Kidney (tissue), 14 donors: ENCODE results near the gene ALS2CL. TPM values are rescaled to one million over a fixed set of nuclear protein-coding genes. Genes with fewer than 3 reads are reported as not detected.

ENCODE experiments used
- DNase-seq, 5 donors: peaks; one replicate each; pipeline ENCODE4 v3.0.0-alpha.2; 2013 to 2020
- FAIRE-seq: peaks from 2 replicates; lab custom pipeline; 2012; peaks lifted over from hg19 to GRCh38; lab: Jason Lieb, UNC
- H3K27ac ChIP-seq, 2 donors: one replicate each; pipeline ENCODE4 v1.7.0; 2013; ENCODE audit warnings: low read depth in 2 of 2, low read length in 2 of 2, inconsistent platforms in 1 of 2
- H3K27me3 ChIP-seq: one replicate; pipeline ENCODE4 v1.7.1; 2013; ENCODE audit warnings: low read length, inconsistent platforms; ENCODE audit not compliant: control insufficient read depth, insufficient read depth
- H3K36me3 ChIP-seq, 3 donors: one replicate each; pipeline versions ENCODE4 v1.7.0 to v1.7.1; 2013; ENCODE audit warnings: low read length in 3 of 3, control low read depth in 1 of 3, inconsistent platforms in 1 of 3; ENCODE audit not compliant: insufficient read depth in 3 of 3, control insufficient read depth in 2 of 3
- H3K4me1 ChIP-seq, 3 donors: one replicate each; pipeline versions ENCODE4 v1.7.0 to v1.7.1; 2013; ENCODE audit warnings: low read length in 3 of 3, inconsistent platforms in 1 of 3, low read depth in 1 of 3; ENCODE audit not compliant: control insufficient read depth in 2 of 3, insufficient read depth in 2 of 3
- H3K4me3 ChIP-seq, 3 donors: one replicate each; pipeline versions ENCODE4 v1.7.0 to v1.8.1; 2013; ENCODE audit warnings: low read length in 3 of 3, control low read depth in 1 of 3, inconsistent platforms in 1 of 3
- H3K9ac ChIP-seq, 3 donors: one replicate each; pipeline versions ENCODE4 v1.7.0 to v1.7.1; 2013; ENCODE audit warnings: low read length in 3 of 3, control low read depth in 1 of 3, inconsistent platforms in 1 of 3
- H3K9me3 ChIP-seq, 3 donors: one replicate each; pipeline versions ENCODE4 v1.7.0 to v1.7.1; 2013; ENCODE audit warnings: low read length in 3 of 3, control low read depth in 1 of 3, inconsistent platforms in 1 of 3; ENCODE audit not compliant: control insufficient read depth in 2 of 3, insufficient read depth in 1 of 3
- intact Hi-C: fragments of 100-400 bp; cut with DNase I; formaldehyde crosslinking; loops from one replicate; pipeline ENCODE4 v1.11.1; 2022
- polyA plus RNA-seq: library from polyadenylated mRNA; stranded (reverse); fragments of 350-450 nt; fragmentation: Illumina TruSeq; extraction: RNeasy Lipid Tissue Mini Kit (QIAGEN cat#74804); gene quantifications from one replicate; pipeline ENCODE4 v1.2.3, GENCODE V29; 2014; ENCODE audit warnings: low read depth, low replicate concordance; ENCODE audit not compliant: insufficient read depth
- total RNA-seq: library from RNA; stranded (reverse); fragmentation: NEBNext Ultra II Directional; extraction: Animal tissue kit (Norgen Biotek cat#: 25700); gene quantifications from one replicate; pipeline ENCODE4 v1.2.1, GENCODE V29; 2021
- TF ChIP-seq, protein P1 (sequence below): IDR thresholded peaks from 3 replicates; pipeline ENCODE4 v1.5.1; 2012; ENCODE audit warnings: mild to moderate bottlenecking, moderate library complexity, borderline replicate concordance; ENCODE audit not compliant: insufficient read depth; ENCODE audit errors: extremely low read depth
- donor health status: control.
- donor health status: control.
- donor health status: control.
- donor health status: control.
- donor health status: control.
- donor health status: DM: yes; HTN: yes; CAD: no.
- donor health status: Normal renal cell carcinoma (clear cell type).

Gene ALS2CL
- total and polyA plus RNA-seq, 2 donors from 2014 or later = 43.0 to 78.9 TPM

DNA sequence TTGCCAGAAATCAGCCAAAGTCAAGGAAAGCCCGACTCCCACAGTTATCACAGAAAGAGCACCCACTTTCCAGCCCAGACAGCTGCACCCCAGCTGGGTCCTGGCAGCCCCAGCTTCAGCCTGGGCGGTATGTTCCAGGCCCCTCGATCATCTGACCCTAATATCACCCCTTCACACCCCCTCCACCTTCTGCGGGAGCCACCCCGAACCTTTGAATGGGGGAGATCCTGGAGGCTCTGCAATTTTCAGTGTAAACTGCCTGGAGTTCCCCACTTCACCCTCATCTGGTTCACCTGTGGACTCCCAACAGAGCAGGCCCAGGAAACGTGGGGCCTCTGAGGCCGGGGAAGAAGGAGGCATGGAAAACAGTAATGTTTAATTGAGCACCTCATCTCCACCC lies 18.3 kb upstream of the ALS2CL start:
- no peak overlapping the region for H3K9ac ChIP-seq
- no peaks in the 10 kb centered on the region for H3K36me3 ChIP-seq
- FAIRE-seq (no peak), DNase-seq (peak in 1 of 5 donors; percentile 13)
- TF ChIP-seq, protein P1, sequence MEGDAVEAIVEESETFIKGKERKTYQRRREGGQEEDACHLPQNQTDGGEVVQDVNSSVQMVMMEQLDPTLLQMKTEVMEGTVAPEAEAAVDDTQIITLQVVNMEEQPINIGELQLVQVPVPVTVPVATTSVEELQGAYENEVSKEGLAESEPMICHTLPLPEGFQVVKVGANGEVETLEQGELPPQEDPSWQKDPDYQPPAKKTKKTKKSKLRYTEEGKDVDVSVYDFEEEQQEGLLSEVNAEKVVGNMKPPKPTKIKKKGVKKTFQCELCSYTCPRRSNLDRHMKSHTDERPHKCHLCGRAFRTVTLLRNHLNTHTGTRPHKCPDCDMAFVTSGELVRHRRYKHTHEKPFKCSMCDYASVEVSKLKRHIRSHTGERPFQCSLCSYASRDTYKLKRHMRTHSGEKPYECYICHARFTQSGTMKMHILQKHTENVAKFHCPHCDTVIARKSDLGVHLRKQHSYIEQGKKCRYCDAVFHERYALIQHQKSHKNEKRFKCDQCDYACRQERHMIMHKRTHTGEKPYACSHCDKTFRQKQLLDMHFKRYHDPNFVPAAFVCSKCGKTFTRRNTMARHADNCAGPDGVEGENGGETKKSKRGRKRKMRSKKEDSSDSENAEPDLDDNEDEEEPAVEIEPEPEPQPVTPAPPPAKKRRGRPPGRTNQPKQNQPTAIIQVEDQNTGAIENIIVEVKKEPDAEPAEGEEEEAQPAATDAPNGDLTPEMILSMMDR = no peak
- no peaks in the 10 kb centered on the region for H3K9me3 ChIP-seq
- no peaks in the 10 kb centered on the region for H3K4me1 ChIP-seq
- no peak overlapping the region for H3K4me3 ChIP-seq
- no peaks in the 10 kb centered on the region for H3K27me3 ChIP-seq
- intact Hi-C loops = no loop called here
- H3K27ac ChIP-seq = no peak overlapping the region

DNA sequence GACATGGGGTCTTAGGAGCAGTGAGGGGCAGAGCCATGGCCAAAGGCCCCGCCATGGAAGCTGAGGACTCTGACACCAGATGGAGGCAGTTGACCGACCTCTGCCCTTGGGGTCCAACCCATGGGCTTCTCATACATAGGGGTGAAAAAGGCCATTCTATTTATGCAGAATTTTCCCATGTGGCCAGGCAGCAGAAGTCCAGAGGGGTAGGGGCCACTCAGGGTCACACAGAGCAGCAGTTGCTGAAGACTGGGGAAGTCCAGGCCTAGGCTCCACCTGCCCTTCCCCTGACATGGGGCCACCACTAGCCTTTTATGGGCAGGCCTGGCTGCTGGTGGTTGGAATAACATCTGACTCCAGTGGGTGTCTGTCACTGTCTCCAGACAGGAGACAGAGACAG lies 17.8 kb upstream of the ALS2CL start:
- intact Hi-C loops = no loop called here
- Histone ChIP-seq H3K9ac (no peak overlapping the region), H3K4me3 (no peak overlapping the region), H3K27ac (no peak overlapping the region), H3K4me1 (no peaks in the 10 kb centered on the region), H3K36me3 (no peaks in the 10 kb centered on the region), H3K9me3 (no peaks in the 10 kb centered on the region), H3K27me3 (no peaks in the 10 kb centered on the region)
- TF ChIP-seq, protein P1 = no peak
- DNase-seq (peak in 1 of 5 donors; percentile 29), FAIRE-seq (no peak)

DNA sequence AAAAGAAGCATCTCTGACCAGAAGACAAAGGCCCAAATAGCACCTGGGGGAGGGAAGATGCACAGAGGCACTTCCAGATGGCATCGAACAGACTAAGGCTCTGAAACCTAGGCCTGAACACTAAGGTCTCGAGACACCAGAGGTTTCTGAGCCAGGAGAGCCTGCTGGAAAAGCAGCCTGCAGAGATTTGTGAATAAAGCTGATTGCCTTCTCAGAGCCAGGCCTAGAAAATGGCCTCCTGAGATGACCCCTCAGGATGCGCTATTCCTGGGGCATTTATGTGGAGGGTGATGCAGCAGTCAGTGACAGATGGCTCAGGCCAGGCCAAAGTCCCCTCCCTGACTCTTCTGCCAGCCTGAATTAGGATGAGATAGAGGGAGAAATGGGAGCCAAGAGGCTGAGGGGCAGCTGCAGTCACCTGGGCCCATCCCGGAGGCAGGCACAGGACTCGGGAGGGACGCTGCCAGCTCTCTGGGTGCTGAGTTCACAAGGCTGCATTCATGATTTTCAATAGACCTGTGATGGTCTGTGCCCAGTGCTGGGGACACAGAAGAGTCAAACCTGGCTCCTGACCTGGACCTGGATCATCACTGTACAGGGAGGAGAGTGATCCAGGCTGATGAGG lies 17.3 kb upstream of the ALS2CL start:
- no peaks in the 10 kb centered on the region for H3K36me3 ChIP-seq
- DNase-seq = no peak
- H3K4me3 ChIP-seq = no peak overlapping the region
- no peaks in the 10 kb centered on the region for H3K9me3 ChIP-seq
- H3K4me1 ChIP-seq = no peaks in the 10 kb centered on the region
- no peak for FAIRE-seq
- no peak overlapping the region for H3K27ac ChIP-seq
- H3K9ac ChIP-seq = no peak overlapping the region
- TF ChIP-seq, protein P1 = no peak
- no peaks in the 10 kb centered on the region for H3K27me3 ChIP-seq
- intact Hi-C loops = no loop called here

DNA sequence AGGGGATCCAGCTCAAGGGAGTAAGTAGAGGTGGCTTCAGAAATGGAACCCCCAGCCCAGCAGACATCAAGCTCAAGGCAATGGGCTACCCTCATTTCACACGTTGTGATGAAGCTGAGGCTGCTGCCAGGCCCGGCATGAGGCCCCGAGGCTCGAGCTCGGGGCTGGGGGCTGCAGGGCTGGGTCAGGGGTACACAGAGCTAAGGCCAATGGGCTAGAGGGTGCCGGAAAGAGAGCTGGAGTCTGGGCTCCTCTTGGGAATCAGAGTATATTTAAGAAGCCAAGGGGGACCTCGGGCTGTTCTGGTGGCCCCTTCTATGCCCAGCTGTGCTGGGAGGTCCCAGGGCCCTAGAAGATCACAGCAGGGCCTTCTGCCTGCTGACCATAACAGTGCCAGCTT lies 16.8 kb upstream of the ALS2CL start:
- H3K9me3 ChIP-seq = no peaks in the 10 kb centered on the region
- FAIRE-seq (no peak), DNase-seq (peak in 1 of 5 donors; percentile 35)
- H3K27me3 ChIP-seq = no peaks in the 10 kb centered on the region
- TF ChIP-seq, protein P1 = no peak
- intact Hi-C loops = no loop called here
- H3K36me3 ChIP-seq = no peaks in the 10 kb centered on the region
- no peak overlapping the region for H3K4me3 ChIP-seq
- H3K4me1 ChIP-seq = no peaks in the 10 kb centered on the region
- H3K27ac ChIP-seq = no peak overlapping the region
- H3K9ac ChIP-seq = no peak overlapping the region
